ENCODE results near the gene SPRY1. TPM values are rescaled to one million over a fixed set of nuclear protein-coding genes. Genes with fewer than 3 reads are reported as not detected.

Gene SPRY1
- total and polyA plus RNA-seq, 4 donors = 11.1 to 20.3 (median 12.4) TPM

- 88% methylated on average over 4 of the region's 4 CpGs for WGBS
- Histone ChIP-seq H3K27ac (ENCODE audit: low read depth in 1 of 2, low read length in 2 of 2) (no peak overlapping the region), H3K36me3 (ENCODE audit: control insufficient read depth in 4 of 4, insufficient read depth in 3 of 4, low read depth in 1 of 4, low read length in 3 of 4) (no peaks in the 10 kb centered on the region), H3K9ac (ENCODE audit: low read depth in 1 of 2, low read length in 2 of 2) (no peak overlapping the region), H3K4me1 (ENCODE audit: control insufficient read depth in 4 of 4, insufficient read depth in 4 of 4, low read length in 3 of 4) (peaks cover 0 to 14% (median 4%) of the 10 kb centered on the region in 4 donors), H3K27me3 (ENCODE audit: control insufficient read depth in 4 of 4, insufficient read depth in 4 of 4, low read length in 3 of 4) (no peaks in the 10 kb centered on the region), H3K4me3 (ENCODE audit: low read depth in 1 of 3, low read length in 3 of 3) (no peak overlapping the region), H3K9me3 (ENCODE audit: control insufficient read depth in 4 of 4, low read length in 3 of 4) (no peaks in the 10 kb centered on the region)
- DNase-seq (ENCODE audit: low spot score) = no peak
- TF ChIP-seq NR2F2 (IDR thresholded peaks at IDR 0.05) (no peak), SP1 (IDR thresholded peaks at IDR 0.05) (no peak), EGR1 (IDR thresholded peaks at IDR 0.05; ENCODE audit: low read depth in 2 of 2) (no peak), MAX (IDR thresholded peaks at IDR 0.05) (no peak), CTCF (IDR thresholded peaks at IDR 0.05; ENCODE audit: low read depth, low read length, missing input control) (no peak), FOXA2 (IDR thresholded peaks at IDR 0.05) (no peak), REST (IDR thresholded peaks at IDR 0.05) (no peak), GABPA (IDR thresholded peaks at IDR 0.05 in 1 of 2, conservative IDR thresholded peaks at IDR 0.05 in 1 of 2) (no peak), HNF4A (conservative IDR thresholded peaks at IDR 0.05) (no peak), ATF3 (IDR thresholded peaks at IDR 0.05) (no peak), HNF4G (IDR thresholded peaks at IDR 0.05) (no peak), RAD21 (IDR thresholded peaks at IDR 0.05) (no peak), YY1 (IDR thresholded peaks at IDR 0.05) (no peak), JUND (IDR thresholded peaks at IDR 0.05) (no peak), RXRA (IDR thresholded peaks at IDR 0.05) (no peak), FOXA1 (IDR thresholded peaks at IDR 0.05) (no peak), ZBTB33 (IDR thresholded peaks at IDR 0.05) (no peak), TAF1 (conservative IDR thresholded peaks at IDR 0.05) (no peak)
Observed at GRCh38 chr4:123348946-123349345, 47.6 kb upstream of the SPRY1 start.

All from liver (tissue), 9 donors.